ENCODE measurements around the gene SERPING1. TPM values are rescaled to one million over a fixed set of nuclear protein-coding genes. Genes with fewer than 3 reads are reported as not detected.
A peak's percentile ranks its signal among the peaks of the same experiment; 100 is the strongest.

Gene SERPING1
- polyA plus RNA-seq, 1 donor from 2014 or later: 0.22 TPM

GRCh38 chr11:57648801-57649735 is 51.6 kb downstream of the SERPING1 start (continued):
- TF ChIP-seq SMC3 (conservative IDR thresholded peaks at IDR 0.05; ENCODE audit: poor library complexity): peak; percentile 9

- Histone ChIP-seq H4K20me1 (ENCODE audit: insufficient read depth) (no peaks in the 10 kb centered on the region), H3K9me3 (ENCODE audit: low read length) (no peaks in the 10 kb centered on the region), H2AFZ (ENCODE audit: low read depth, low read length) (peak within 1 kb of the TSS; percentile 91), H3K79me2 (replicated peaks; ENCODE audit: insufficient read depth, low read length) (peaks cover 9% of the 10 kb centered on the region), H3K4me3 (ENCODE audit: low read length) (peak within 1 kb of the TSS; percentile 76), H3F3A (ENCODE audit: insufficient read depth, low read length, poor library complexity, severe bottlenecking) (no peaks in the 10 kb centered on the region), H3K4me2 (ENCODE audit: low read length) (peak within 1 kb of the TSS; percentile 97), H3K27me3 (ENCODE audit: insufficient read depth, low read depth, low read length) (no peaks in the 10 kb centered on the region), H3K9ac (ENCODE audit: low read length) (peak within 1 kb of the TSS; percentile 97), H3K27ac (ENCODE audit: low read length) (peak within 1 kb of the TSS; percentile 94), H3K9me2 (ENCODE audit: insufficient read depth, low read length) (no peaks in the 10 kb centered on the region), H3K36me3 (ENCODE audit: insufficient read depth, low read length) (no peaks in the 10 kb centered on the region)
- peak; percentile 28 for TF ChIP-seq TAF1 (IDR thresholded peaks at IDR 0.05; ENCODE audit: low read depth)
- peak; percentile 49 for TF ChIP-seq REST (IDR thresholded peaks at IDR 0.05; ENCODE audit: borderline replicate concordance)
- no peak for TF ChIP-seq MXI1 (conservative IDR thresholded peaks at IDR 0.05; ENCODE audit: poor library complexity, severe bottlenecking)
- no peak for TF ChIP-seq EZH2 (IDR thresholded peaks at IDR 0.05; ENCODE audit: borderline replicate concordance, insufficient read depth, low read length, poor library complexity, severe bottlenecking)
- peak; percentile 94 for TF ChIP-seq POLR2AphosphoS5 (IDR thresholded peaks at IDR 0.05)
- TF ChIP-seq EP300 (conservative IDR thresholded peaks at IDR 0.05; ENCODE audit: poor library complexity, severe bottlenecking): peak; percentile 31
- peak; percentile 20 for TF ChIP-seq SMC3 (conservative IDR thresholded peaks at IDR 0.05; ENCODE audit: poor library complexity)
- TF ChIP-seq CTCF (IDR thresholded peaks at IDR 0.05; ENCODE audit: poor library complexity, severe bottlenecking): no peak
- TF ChIP-seq RAD21 (conservative IDR thresholded peaks at IDR 0.05): no peak
Measured at GRCh38 chr11:57649826-57650738, 52.6 kb downstream of the SERPING1 start, which contains the start of gene YPEL4. Gene YPEL4, minus strand, starts transcription at chr11:57649912. Its CDS starts 2,805 bp downstream, at chr11:57647107.
